Keratinocyte (primary cell): ENCODE data around the gene ST8SIA2. TPM values are rescaled to one million over a fixed set of nuclear protein-coding genes. Genes with fewer than 3 reads are reported as not detected.

Experiments used
- DNase-seq: peaks from one replicate; pipeline ENCODE4 v3.0.0-alpha.2; 2011; ENCODE audit warnings: low read depth, missing footprints, low spot score
- FAIRE-seq: peaks from 2 replicates; lab custom pipeline; 2011; peaks lifted over from hg19 to GRCh38; lab: Jason Lieb, UNC
- H2AFZ ChIP-seq: 2 replicates; pipeline ENCODE4 v1.6.0; 2012; ENCODE audit warnings: low read length, control low read depth, inconsistent platforms; ENCODE audit not compliant: control insufficient read depth
- H3K27ac ChIP-seq: 2 replicates; pipeline ENCODE4 v1.5.1; 2011; ENCODE audit warnings: low read length; ENCODE audit not compliant: control insufficient read depth, insufficient read depth
- H3K27me3 ChIP-seq: 3 replicates; pipeline ENCODE4 v1.6.0; 2011; ENCODE audit warnings: low read length; ENCODE audit not compliant: control insufficient read depth, insufficient read depth; ENCODE audit errors: extremely low read depth
- H3K36me3 ChIP-seq, 2 experiments: 2 replicates in 1 of 2; 3 replicates in 1 of 2; pipeline ENCODE4 v1.5.1; 2011; ENCODE audit warnings: low read length in 2 of 2, mild to moderate bottlenecking in 1 of 2; ENCODE audit not compliant: control insufficient read depth in 2 of 2, insufficient read depth in 2 of 2; ENCODE audit errors: extremely low read depth in 1 of 2
- H3K4me1 ChIP-seq: 3 replicates; pipeline ENCODE4 v1.5.1; 2011; ENCODE audit warnings: low read length; ENCODE audit not compliant: control insufficient read depth, insufficient read depth; ENCODE audit errors: extremely low read depth
- H3K4me2 ChIP-seq: 3 replicates; pipeline ENCODE4 v1.6.0; 2011; ENCODE audit warnings: low read depth, low read length; ENCODE audit not compliant: control insufficient read depth, insufficient read depth; ENCODE audit errors: extremely low read depth
- H3K4me3 ChIP-seq, 3 experiments: fragments of 200-600 bp in 1 of 3; sonication (generic) in 1 of 3; 2 replicates in 2 of 3; 3 replicates in 1 of 3; pipeline ENCODE4 v1.5.1; 2011 to 2016; ENCODE audit warnings: low read length in 3 of 3, mild to moderate bottlenecking in 3 of 3, control low read depth in 2 of 3, inconsistent platforms in 1 of 3, low read depth in 1 of 3, mixed read lengths in 1 of 3, mixed run types in 1 of 3, moderate library complexity in 1 of 3; ENCODE audit not compliant: control insufficient read depth in 2 of 3, insufficient read depth in 2 of 3; ENCODE audit errors: extremely low read depth in 1 of 3
- H3K79me2 ChIP-seq: 2 replicates; pipeline ENCODE4 v1.6.0; 2012; ENCODE audit warnings: low read length; ENCODE audit not compliant: control insufficient read depth, insufficient read depth
- H3K9ac ChIP-seq: 3 replicates; pipeline ENCODE4 v1.6.0; 2011; ENCODE audit warnings: low read length; ENCODE audit not compliant: control insufficient read depth, insufficient read depth; ENCODE audit errors: extremely low read depth
- H3K9me1 ChIP-seq: 3 replicates; pipeline ENCODE4 v1.6.0; 2011; ENCODE audit warnings: low read length; ENCODE audit not compliant: control insufficient read depth, insufficient read depth; ENCODE audit errors: extremely low read depth
- H3K9me3 ChIP-seq: 2 replicates; pipeline ENCODE4 v1.5.1; 2012; ENCODE audit warnings: low read depth, low read length; ENCODE audit not compliant: control insufficient read depth
- H4K20me1 ChIP-seq: 3 replicates; pipeline ENCODE4 v1.6.0; 2011; ENCODE audit warnings: low read length; ENCODE audit not compliant: control insufficient read depth, insufficient read depth; ENCODE audit errors: extremely low read depth
- CTCF ChIP-seq, 3 experiments: IDR thresholded peaks in 1 of 3; conservative IDR thresholded peaks in 1 of 3; optimal IDR thresholded peaks in 1 of 3; 2 replicates in 2 of 3; 3 replicates in 1 of 3; pipeline versions ENCODE3 to v1.5.1; 2011; ENCODE audit warnings: low read length in 3 of 3, mild to moderate bottlenecking in 3 of 3, moderate library complexity in 2 of 3, control low read depth in 1 of 3, inconsistent platforms in 1 of 3; ENCODE audit not compliant: insufficient read depth in 2 of 3; ENCODE audit errors: extremely low read depth in 1 of 3
- EZH2 ChIP-seq: IDR thresholded peaks from one replicate; pipeline ENCODE4 v1.6.1; 2012; ENCODE audit warnings: inconsistent platforms, mild to moderate bottlenecking, low read length, moderate library complexity
- dilution Hi-C: fragments of 300-500 bp; cut with MboI; formaldehyde crosslinking; loops from one replicate; pipeline ENCODE4 v1.7.0; 2020; ENCODE audit warnings: low sequenced_read_pairs; ENCODE audit not compliant: extremely low pct_ligation_motif_present
- polyA plus RNA-seq, 5 experiments: library from polyadenylated mRNA; depleted of rRNA in 3 of 5; stranded (reverse) in 3 of 5; stranded (forward) in 1 of 5; unstranded in 1 of 5; fragments of >200 nt; gene quantifications; 1 replicate in 1 of 5; 2 replicates in 3 of 5; 3 replicates in 1 of 5; pipeline versions ENCODE4 v1.2.1 to v1.2.3, GENCODE V29; 2011 to 2012; ENCODE audit warnings: missing spikeins in 2 of 5, low read depth in 1 of 5, low replicate concordance in 1 of 5

ST8SIA2 gene
- polyA plus RNA-seq, 1 donor (not counting 4 experiments of a cell fraction or from before 2014, with no cell fraction given) = 0.22 TPM

GRCh38 chr15:92448370-92448769, 54.7 kb downstream of the ST8SIA2 start:
- Histone ChIP-seq H3K36me3 (no peaks in the 10 kb centered on the region), H3K4me1 (peaks cover 14% of the 10 kb centered on the region), H3K9me3 (no peaks in the 10 kb centered on the region), H3K4me3 (no peak overlapping the region), H3K9me1 (no peaks in the 10 kb centered on the region), H3K79me2 (no peaks in the 10 kb centered on the region), H3K9ac (no peak overlapping the region), H3K27me3 (no peaks in the 10 kb centered on the region), H4K20me1 (no peaks in the 10 kb centered on the region), H3K4me2 (no peak overlapping the region), H2AFZ (no peak overlapping the region), H3K27ac (no peak overlapping the region)
- TF ChIP-seq CTCF (optimal IDR thresholded peaks at IDR 0.05 in 1 of 3, IDR thresholded peaks at IDR 0.05 in 1 of 3, conservative IDR thresholded peaks at IDR 0.05 in 1 of 3; ENCODE audit: extremely low read depth in 1 of 3, insufficient read depth in 2 of 3, low read length in 3 of 3) (no peak), EZH2 (no peak)
- dilution Hi-C loops = no loop called here
- DNase-seq (no peak), FAIRE-seq (no peak)

DNA sequence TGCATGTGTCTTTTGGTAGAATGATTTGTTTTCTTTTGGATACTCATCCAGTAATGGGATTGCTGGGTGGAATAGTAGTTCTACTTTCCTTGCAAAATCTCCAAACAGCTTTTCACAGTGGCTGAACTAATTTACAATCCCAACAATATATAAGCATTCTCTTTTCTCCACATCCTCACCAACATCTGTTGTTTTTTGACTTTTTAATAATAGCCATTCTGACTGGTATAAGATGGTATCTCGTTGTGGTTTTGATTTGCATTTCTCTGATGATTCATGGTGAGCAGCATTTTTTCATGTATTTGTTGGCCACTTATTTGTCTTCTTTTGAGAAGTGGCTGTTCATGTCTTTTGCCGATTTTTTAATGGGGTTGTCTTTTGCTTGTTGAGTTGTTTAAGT, 55.8 kb downstream of the ST8SIA2 start:
- no peaks in the 10 kb centered on the region for H4K20me1 ChIP-seq
- H3K4me1 ChIP-seq = peaks cover 14% of the 10 kb centered on the region
- no peak overlapping the region for H3K9ac ChIP-seq
- no peak overlapping the region for H3K4me3 ChIP-seq
- no peaks in the 10 kb centered on the region for H3K9me1 ChIP-seq
- H3K79me2 ChIP-seq = no peaks in the 10 kb centered on the region
- no peak overlapping the region for H3K4me2 ChIP-seq
- H3K27ac ChIP-seq = no peak overlapping the region
- TF ChIP-seq CTCF (optimal IDR thresholded peaks at IDR 0.05 in 1 of 3, IDR thresholded peaks at IDR 0.05 in 1 of 3, conservative IDR thresholded peaks at IDR 0.05 in 1 of 3; ENCODE audit: extremely low read depth in 1 of 3, insufficient read depth in 2 of 3, low read length in 3 of 3) (no peak), EZH2 (no peak)
- no peaks in the 10 kb centered on the region for H3K27me3 ChIP-seq
- no peak overlapping the region for H2AFZ ChIP-seq
- FAIRE-seq (no peak), DNase-seq (no peak)
- no peaks in the 10 kb centered on the region for H3K36me3 ChIP-seq
- no peaks in the 10 kb centered on the region for H3K9me3 ChIP-seq
- dilution Hi-C loops = no loop called here
